ENCODE data around the gene TMEM184A.
"Not testable (repeated sequence)": the region's sequence is repeated elsewhere in the genome, so short reads cannot be mapped to it uniquely, and the experiment has no call there.

The TMEM184A gene

GRCh38 chr7:1588978-1589377 is 33.0 kb upstream of the TMEM184A start:
- no peak for DNase-seq

DNA sequence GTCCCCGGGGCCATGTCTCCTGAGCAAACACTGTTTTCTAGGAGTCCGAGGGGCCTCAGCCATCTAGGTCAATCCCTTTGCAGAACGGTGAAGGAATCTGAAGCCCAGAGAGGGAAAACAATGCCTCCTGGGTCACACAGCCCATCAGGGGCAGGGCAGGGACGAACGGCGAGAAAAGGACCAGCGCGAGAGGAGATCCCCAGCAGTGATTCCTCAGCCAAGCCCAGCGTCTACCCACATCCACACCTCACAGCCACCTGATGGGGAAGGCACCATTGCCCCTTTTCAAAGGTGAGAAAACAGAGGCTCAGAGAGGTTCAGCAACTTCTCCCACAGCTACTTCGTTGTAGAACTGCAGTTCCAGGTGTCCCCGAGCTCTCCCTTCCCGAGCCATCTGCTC is 31.7 kb upstream of the TMEM184A start:
- DNase-seq: no peak

DNA sequence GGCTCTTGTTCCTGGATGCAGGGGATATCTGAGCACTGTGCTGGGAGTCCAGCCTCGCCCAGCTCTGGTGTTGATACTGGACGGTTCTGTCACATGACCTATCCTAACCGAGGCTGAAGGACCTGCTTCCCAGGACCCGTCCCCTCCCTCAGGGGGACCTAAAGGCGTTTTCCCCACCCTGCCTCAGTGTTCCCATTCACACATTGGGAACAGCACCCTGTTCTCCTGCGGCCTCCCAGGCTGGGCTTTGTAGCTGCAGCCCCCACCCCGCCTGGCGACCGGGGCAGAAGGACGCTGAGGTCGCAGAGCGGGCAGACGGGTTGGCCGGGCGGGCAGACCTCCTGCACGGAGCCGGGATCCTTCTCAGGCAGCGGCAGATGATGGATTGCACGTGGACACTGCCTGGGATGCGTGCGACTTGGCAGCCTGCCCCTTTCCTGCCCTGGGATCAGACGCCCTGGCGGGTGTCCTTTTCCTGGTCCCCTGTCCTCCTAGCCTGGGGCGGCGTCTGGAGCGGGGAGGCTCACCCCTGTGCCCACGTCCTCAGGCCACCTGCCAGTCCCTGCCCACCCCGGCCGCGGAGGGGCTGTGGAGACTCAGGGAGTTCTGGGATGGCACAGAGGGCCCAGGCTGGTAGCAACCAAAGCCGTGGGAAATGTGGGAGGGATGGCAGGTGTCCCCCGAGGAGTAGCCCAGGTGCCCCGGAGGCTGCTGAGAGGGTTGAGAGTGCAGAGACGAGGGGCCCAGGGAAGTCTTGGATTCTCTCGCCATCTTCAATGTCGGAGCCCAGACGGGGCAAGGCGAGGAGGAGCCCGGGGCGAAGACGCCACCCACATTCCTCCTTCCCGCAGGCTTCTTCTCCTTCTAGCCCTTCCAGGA is 31.1 kb upstream of the TMEM184A start:
- no peak for DNase-seq

DNA sequence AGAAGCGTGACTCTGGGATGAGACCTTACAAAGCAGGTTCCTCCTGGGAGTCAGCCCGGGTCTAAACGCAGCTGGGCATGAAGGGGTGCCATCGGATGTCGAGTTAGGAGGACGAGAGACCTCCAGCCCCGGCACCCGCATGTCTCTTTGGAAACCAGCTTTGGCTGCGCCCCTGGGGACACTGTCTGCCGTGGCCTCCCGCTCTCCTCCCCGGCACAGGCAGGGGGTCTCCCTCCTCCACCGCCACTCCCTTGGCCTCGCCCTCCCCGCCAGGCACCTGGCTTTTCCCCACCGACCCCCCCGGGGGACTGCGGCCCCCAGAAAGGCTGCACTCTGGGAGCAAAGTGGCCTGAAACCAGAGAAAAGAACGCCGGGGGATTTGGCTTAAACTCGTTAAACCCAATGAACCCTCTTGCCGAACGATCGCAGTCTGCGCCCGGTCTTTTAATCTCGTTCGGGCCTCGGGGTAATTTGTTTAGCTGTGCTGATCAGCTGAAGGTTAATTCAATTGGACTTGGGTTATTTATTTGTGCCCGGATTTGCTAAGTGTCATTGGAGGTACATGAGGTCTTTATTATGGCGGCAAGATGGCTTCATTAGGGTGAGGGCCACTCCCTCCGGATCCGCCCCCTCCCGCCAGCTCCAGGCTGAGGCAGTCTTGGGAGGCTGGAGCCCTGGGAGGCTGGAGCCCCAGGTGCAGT is 30.3 kb upstream of the TMEM184A start:
- no peak for DNase-seq

DNA sequence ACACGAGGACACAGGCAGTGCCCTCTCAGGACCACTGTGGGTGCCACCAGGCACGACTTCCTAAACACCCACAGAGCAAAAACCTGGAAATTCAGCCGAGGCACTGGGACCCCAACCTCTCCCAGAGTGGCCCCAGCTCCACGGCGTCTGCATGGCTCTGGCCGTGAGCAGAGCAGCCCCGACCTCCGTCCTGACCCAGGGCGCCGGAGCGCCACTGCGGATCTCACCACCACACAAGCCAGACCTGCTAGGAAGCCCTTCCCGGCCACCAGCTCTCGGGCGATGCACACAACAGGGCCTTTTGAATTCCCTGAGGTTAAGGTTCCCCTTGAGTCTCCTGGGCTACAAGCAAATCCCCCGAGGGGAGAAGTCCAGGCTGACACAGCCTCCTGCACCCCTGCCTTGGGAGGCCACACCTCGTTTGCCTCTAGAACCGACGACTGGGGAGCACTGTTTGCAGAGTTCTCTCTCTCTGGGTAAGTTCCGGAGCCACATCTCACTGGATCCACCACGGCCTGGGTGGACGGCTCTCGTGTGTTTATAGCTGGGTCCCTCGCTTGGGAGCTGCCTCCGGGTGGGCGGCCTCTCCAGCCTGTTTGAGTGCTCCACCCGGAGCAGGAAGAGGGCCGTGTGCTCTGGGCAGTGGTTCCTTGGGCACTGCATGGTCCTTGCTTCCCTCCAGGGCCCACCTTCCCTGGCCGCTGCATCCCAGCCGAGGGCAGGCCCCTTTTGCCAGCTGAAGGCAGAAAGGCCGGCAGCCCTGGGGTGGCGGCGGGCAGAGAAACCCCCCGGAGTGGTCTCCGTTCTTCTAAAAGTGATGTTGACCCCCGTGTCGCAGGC is 29.4 kb upstream of the TMEM184A start:
- no peak for DNase-seq

DNA sequence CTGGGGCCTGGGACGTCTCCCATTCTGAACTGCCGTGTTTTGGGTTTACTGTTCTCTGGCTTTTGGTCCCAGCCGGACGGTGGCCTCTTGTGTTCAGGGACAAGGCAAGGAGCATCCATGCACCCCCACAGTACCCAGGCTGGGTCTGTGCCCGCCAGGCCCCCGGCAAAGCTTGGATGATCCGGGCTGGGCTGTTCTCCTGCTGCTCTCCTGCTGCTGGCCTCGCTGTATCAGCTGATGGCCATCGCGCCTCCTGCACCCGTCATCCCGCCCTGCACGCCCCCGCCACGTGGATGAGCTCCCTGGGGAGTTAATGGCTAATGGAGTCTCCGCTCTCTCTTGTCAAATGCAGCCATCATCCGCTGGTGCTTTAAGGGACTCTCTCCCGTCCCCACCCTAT is 28.7 kb upstream of the TMEM184A start:
- no peak for DNase-seq

DNA sequence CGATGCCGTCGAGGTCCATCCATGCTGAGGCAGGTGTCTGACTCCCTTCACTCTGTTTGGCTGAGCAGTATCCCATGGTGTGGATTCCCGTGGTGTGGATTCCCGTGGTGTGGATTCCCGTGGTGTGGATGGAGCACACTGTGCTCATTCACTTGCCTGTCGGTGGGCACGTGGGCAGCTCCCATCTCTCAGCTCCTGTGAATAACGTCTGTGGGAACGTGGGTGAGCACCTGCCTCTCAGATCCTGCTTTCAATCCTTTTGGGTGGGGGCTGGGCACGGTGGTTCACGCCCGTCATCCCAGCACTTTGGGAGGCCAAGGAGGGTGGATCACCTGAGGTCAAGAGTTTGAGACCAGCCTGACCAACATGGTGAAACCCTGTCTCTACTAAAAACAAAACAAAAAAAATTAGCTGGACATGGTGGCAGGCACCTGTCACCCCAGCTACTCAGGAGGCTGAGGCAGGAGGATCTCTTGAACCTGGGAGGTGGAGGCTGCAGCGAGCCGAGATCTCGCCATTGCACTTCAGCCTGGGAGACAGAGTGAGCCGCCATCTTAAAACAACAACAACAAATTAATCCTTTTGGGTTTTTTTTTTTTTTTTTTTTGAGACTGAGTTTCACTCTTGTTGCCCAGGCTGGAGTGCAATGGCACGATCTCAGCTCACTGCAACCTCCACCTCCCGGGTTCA is 27.4 kb upstream of the TMEM184A start:
- not testable (repeated sequence) for DNase-seq

GRCh38 chr7:1580422-1581030 is 24.5 kb upstream of the TMEM184A start:
- DNase-seq: no peak

DNA sequence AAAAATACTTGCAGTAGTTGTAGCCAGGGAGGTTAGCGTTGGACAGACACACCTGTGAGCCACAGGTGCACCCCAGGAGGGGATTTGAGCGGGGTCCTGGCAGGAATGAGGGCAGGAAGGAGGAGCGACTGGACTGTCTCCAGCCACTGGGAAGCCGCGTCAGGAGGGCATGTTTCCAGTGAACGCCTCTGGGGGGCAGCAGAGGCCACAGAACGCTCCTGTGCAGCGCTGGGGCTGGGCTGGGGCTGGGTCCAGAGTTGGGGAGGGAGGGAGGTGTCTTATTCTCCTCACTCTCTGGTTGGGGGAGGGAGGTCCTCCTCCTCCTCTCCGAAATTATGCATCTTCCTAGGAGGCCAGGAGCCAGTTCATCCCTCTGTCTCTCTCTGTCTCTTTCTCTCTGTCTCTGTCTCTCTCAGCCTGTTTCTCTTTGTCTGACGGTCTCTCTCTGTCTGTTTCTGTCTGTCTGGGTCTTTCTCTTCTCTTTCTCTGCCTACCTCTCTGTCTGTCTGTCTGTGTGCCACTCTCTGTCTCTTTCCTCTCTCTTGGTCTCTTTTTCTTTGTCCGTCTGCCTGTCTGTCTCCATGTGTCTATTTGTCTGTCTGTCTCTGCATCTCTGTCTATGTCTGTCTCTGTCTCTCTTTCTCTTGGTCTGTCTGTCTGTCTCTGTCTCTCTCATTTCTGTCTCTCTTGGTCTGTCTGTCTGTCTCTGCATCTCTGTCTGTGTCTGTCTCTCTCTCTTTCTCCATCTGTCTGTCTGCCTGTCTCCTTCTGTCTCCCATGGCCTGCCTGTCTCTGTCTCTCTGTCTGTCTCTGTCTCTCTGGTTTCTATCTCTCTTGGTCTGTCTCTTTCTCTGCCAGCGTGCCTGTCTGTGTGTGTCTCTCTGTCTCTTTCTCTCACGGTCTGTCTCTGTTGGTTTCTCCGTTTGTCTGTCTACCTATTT is 23.7 kb upstream of the TMEM184A start:
- DNase-seq: peak; percentile 69 to 70

DNA sequence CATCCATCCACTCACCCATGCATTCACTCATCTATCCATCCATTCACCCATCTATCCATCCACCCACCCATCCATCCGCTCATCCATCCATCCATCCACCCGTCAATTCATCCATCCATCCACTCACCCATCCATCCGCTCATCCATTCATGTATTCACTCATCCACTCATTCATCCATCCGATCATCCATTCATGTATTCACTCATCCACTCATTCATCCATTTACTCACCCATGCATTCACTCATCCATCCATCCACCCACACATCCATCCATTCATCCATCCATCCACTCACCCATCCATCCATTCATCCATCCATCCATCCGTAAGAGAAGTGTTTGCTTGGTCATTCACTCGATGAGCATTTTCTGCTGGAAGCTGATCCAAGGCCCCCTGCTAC is 22.5 kb upstream of the TMEM184A start:
- no peak for DNase-seq

DNA sequence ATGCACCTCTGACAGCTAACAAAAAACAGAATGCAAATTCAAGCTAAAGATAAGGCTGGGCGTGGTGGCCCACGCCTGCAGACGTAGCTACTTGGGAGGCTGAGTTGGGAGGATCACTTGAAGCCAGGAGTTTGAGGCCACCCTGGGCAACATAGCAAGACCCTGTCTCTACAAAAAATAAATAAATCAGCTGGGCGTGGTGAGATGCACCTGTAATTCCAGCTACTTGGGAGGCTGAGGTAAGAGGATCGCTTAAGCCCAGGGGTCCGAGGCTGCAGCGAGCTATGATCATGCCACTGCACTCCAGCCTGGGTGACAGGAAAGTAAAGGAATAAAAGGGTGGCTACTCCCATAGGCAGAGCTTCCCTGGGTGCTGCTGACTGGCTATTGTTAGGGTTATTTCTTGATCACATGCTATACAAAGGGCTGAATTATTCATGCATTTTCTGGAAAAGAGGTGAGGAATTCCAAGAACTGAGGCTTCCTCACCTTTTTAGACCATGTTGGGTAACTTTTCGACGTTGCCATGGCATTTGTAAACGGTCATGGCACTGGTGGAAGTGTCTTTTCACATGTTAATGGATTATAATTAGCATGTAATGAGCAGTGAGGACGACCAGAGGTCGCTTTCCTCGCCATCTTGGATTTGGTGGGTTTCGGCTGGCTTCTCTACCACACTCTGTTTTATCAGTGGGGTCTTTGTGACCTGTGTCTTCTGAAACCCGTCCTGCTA is 20.7 kb upstream of the TMEM184A start:
- DNase-seq: no peak

- no peak for DNase-seq
Measured at GRCh38 chr7:1575809-1576208, 19.8 kb upstream of the TMEM184A start.

- DNase-seq: no peak
Measured at GRCh38 chr7:1572111-1572822, 16.3 kb upstream of the TMEM184A start.

DNA sequence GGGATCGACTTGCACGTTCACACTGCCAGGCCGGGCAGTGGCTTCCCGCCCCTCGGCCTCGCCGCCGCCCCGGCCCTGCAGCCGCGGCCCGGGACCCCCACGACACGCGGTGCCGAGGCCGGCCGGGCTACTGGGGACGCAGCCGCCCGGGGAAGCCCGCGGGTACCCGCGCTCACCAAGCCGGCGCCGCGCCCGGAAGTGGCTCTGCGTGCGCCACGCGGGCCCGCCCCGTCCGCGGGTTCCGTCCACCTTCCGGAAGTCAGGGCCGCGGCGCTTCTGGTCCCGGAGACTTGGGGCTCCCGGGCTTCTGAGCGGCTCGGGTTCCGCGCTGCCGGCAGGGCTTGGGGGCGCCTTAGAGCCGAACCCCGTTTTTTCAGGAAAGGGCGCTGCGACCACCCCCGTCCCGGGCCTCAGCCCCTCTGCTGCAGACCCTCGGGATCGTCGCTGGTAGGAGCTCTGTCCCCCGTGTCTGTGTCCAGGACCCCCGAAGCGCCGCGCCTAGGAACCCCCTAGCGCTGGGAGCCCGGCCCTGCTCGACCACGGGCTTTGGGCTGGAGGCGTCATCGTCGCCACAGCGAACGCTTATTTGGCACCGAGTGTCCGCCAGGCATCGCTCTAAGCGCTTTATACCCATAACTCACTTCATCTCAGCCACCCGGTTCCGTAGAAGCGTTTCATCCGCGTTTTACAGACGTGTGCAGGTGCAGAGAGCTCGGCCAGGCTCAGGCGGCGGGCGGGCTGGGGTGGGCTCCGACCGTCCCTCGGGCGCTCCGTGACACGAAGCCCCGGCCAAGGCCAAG is 14.0 kb upstream of the TMEM184A start, which contains the start of gene PSMG3:
Gene PSMG3 (minus strand): TSS at position 200 of the 800 bp plus-strand sequence. CDS start 693 bp downstream, outside the sequence.
- peak; percentile 87 for DNase-seq

DNA sequence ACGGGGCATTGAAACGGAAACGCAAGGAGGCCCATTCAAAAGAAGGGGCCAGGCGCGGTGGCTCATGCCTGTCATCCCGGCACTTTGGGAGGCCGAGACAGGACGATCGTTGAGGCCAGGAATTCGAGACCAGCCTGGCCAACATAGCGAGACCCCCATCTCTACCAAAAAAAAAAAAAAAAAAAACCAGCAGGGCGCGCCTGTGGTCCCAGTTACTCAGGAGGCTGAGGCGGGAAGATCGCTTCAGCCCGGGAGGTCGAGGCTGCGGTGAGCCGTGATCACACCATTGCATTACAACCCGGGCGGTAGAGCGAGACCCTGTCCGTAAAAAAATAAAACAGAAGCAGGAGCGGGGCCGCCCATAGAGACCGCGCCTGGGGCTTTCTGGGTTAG is 13.4 kb upstream of the TMEM184A start:
- no peak for DNase-seq

GRCh38 chr7:1569016-1569415 is 13.0 kb upstream of the TMEM184A start:
- DNase-seq: peak; percentile 49 to 54

- no peak for DNase-seq
Measured at GRCh38 chr7:1567896-1568510, 12.0 kb upstream of the TMEM184A start.

Measured in CD4-positive, alpha-beta T cell treated with Interleukin-1 beta for 1 hour (primary cell).